LHCN-M2 (cell line): Measurements from ENCODE around the gene ACTC1. TPM values are rescaled to one million over a fixed set of nuclear protein-coding genes. Genes with fewer than 3 reads are reported as not detected.
"Not testable (repeated sequence)": the region's sequence is repeated elsewhere in the genome, so short reads cannot be mapped to it uniquely, and the experiment has no call there.

Source experiments
- DNase-seq: peaks from one replicate; pipeline ENCODE4 v3.0.0-alpha.2; 2012; ENCODE audit warnings: low read depth
- polyA plus RNA-seq: library from polyadenylated mRNA; unstranded; fragments of >200 nt; gene quantifications from one replicate; pipeline ENCODE4 v1.2.1, GENCODE V29; 2012; ENCODE audit warnings: missing spikeins
- total RNA-seq: library from RNA; depleted of rRNA; stranded (reverse); fragments of >200 nt; gene quantifications from 2 replicates; pipeline ENCODE4 v1.2.3, GENCODE V29; 2014; rRNA removed

The ACTC1 gene
- 634 and 759 TPM in 2 replicates for total RNA-seq
- 7,967 TPM for polyA plus RNA-seq

DNA sequence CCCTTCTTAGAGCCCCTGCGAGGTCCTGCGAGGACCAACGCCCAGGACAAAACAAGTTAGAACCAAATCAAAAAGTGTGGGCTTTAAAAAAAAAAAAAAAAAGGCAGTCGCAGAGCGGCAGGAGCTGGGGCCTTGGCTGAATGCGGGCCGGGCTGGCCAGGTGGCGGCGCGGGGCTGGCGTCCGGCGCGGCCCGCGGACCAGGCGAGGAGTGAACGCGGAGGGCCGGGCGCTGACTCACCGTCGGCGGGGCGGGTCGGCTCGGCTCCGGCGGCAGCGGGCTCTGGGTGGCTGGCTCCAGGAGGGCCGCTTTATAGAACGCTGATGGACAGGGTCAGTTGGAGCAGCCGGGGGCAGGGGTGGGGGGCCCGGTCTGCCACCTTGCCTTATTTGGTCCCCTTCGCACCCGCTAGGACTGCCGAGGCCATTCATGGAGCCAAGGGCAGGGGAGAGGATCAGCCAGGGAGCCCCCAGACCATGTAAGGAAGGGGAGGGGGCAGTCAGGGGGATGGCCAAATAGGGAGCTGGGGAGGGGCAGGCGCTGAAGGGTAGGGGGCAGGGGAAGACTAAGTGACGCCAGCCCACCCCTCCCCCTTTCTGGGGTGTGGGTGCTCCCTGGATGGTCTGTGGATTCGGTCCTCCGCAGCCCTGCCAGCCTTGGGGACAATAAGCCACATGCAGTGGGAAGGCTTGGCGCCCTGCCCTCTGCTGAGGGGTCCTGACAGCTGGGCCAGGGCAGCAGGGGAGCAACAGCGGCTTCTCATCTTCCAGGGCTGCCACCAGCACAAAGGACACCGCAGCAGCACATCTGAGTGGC, at the start of gene ACTC1:
Gene ACTC1 (minus strand): TSS at position 283 of the 815 bp plus-strand sequence. CDS start 741 bp downstream, outside the sequence.
- DNase-seq: peak; percentile 83

- DNase-seq: no peak
These were observed 45.9 kb upstream of the ACTC1 start for GRCh38 chr15:34841262-34841725.

DNA sequence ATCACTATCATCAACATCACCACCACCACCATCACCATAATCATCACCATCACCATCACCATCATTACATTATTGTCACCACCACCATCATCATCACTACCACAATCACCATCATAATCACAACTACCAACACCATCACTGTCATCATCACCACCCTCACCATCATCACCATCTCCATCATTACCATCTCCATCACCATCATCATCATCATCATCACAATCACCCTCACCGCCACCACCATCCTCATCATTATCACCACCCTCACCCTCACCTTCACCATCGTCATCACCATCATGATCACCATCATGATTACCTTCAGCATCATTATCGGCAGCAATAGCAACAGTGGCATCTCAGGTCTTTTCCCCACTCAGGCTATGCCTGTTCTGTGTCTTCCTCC, 42.9 kb upstream of the ACTC1 start:
- DNase-seq: no peak

- peak; percentile 82 for DNase-seq
These were observed 42.1 kb upstream of the ACTC1 start for GRCh38 chr15:34837246-34838016.

- no peak for DNase-seq
These were observed 33.0 kb upstream of the ACTC1 start for GRCh38 chr15:34828145-34828911.

DNA sequence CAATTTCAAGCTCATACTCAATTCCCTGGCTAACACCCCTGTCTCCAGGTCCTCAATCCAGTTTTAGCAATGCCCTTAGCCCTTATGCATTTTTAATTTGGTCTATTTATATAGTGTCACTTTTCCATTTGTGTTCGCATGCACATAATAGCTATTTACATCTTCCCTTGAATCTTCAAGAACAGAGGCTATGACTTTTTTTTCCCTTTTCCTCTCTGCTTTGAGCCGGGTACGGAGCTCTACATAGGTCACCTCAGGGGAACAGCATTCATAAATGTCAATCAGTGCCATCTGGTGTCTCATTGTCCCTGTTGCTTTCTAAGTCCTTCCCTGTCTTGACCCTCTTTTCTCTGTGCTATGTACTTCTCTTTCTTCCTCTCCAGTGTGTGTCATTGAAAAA, 26.5 kb upstream of the ACTC1 start:
- no peak for DNase-seq

GRCh38 chr15:34820110-34820509, 24.8 kb upstream of the ACTC1 start:
- DNase-seq: no peak

- peak; percentile 59 for DNase-seq
These were observed 23.2 kb upstream of the ACTC1 start for GRCh38 chr15:34818526-34818925.

GRCh38 chr15:34815836-34816235, 20.5 kb upstream of the ACTC1 start:
- no peak for DNase-seq

GRCh38 chr15:34813446-34814190, 18.3 kb upstream of the ACTC1 start:
- no peak for DNase-seq

GRCh38 chr15:34812868-34813365, 17.6 kb upstream of the ACTC1 start:
- DNase-seq: not testable (repeated sequence)

DNA sequence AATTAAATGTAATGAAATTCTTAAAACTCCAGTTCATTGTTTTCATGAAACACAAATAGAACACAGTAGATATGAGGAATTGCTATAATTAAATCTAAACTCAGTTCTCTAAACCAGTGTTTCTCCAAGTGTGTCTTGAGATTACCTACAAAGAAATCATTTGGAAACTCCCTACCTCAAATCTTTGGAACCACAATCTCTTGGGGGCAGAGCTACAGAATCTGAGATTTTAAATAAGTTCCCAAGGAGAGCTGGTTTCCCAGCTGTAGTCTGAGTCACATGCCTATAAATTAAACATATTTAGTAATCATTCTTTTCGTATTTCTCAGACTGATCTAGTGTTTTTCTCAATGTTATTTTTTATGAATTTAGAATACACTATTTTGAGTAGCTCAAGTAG, 17.0 kb upstream of the ACTC1 start:
- peak; percentile 72 for DNase-seq

DNA sequence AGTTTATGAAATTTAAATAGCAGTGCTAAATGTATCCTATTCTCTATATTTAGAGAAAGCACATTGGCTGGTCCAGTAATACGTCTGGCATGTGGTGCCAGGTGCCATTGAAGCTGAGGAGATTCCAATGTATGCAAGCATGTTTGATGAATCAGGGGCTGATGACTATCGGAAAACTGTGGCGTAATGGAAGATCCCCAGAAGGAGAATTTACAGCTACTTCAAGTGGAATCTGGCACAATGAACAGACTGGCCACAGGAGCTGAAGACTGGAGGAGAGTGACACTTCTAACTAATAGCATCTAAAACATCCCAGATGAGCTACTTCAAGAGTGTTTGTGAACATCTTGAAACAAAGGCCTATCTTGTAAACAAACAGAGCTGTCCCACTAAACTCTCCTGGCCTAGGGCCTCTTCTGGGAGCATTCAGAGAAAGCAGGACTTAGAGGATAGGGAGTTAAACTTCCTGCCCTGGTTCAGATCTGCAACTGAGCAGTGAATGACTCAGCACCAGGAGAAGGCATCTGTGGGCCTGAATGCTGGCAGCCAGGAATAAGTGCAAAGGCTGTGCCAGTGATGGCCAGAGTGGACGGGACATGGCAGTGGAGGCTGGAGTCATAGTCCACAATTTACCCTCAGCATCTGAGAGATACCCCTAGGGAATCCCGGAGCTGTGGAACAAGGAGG, 15.2 kb upstream of the ACTC1 start:
- DNase-seq: peak; percentile 98

- DNase-seq: no peak
These were observed 13.8 kb upstream of the ACTC1 start for GRCh38 chr15:34809186-34809585.

DNA sequence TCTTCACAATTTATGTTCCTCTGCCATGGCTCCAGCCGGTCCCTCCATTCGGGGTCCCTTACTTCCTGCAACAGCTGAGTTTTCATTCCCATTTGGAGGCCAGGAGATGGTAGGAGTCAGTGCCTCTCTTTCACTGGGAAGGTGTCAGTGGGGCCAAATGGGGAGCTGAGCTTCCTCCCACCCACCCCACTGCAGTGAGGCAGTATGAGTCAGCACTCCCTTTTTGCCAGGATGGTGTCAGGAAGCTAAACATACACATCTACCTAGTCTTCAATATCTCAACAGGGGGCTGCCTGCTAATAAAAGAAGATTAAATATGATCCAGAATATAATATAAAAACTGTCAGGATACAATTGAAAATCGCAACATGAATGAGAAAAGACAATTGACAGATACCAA, 12.7 kb upstream of the ACTC1 start:
- DNase-seq: no peak

- not testable (repeated sequence) for DNase-seq
These were observed 11.9 kb upstream of the ACTC1 start for GRCh38 chr15:34807241-34807640.

DNA sequence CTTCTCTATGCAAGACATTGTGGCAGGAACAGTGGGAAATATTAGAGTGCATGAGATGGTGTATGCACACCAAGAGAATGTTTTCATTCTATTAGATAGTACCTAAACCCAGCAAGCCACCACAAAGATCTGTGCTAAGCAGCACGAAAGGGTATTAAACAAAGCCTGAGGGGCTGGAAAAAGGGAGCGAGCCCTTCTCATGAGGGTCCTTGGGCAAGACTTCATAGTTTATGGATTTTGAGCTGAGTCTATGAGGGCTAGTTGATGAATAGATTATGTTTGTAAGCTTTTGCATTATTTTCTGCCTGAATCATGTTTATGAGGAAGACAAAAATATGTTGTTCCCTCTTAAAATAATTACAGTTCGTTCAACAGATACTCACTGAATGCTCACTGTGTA, 9.4 kb upstream of the ACTC1 start:
- DNase-seq: no peak

DNA sequence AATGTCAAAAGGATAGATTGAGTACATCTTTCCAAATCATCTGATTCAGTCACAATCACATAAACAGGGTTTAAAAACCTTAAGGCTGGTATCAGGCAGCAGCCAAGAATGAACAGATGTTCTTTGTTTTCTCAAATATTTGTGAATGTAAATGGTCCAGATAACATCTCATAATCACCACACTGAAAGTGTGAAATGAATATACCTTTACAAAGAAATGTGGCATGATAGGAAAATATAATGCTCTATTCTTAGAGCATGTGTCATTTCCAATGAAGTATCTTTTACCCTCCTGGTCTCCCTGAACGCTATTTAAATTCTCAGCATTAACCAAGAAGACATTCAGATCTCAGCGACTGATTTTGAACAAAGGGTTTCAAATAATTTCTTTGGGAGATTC, 8.8 kb upstream of the ACTC1 start:
- no peak for DNase-seq

- DNase-seq: no peak
These were observed 7.7 kb upstream of the ACTC1 start for GRCh38 chr15:34802803-34803750.
